WTC11 (cell line): ENCODE results near the gene PPP2R3C. TPM values are rescaled to one million over a fixed set of nuclear protein-coding genes. Genes with fewer than 3 reads are reported as not detected.

Experiments used
- ATAC-seq: fragments of 200-7000 bp; cut with Tn5 transposase; 2 replicates; pipeline ENCODE4 v1.10.0; 2021; ENCODE audit warnings: mild to moderate bottlenecking, moderate library complexity
- CTCF ChIA-PET: fragments of 300-600 bp; sonication (Branson Sonifier 250); formaldehyde crosslinking; loops from one replicate; lab custom pipeline; 2021; ENCODE audit warnings: antibody characterized with exemption; lab: Charles Lee
- POLR2A ChIA-PET: fragments of 350-600 bp; sonication (Branson Sonifier 250); formaldehyde crosslinking; loops from one replicate; lab custom pipeline; 2021; ENCODE audit warnings: antibody characterized with exemption; lab: Charles Lee
- DNase-seq: peaks from one replicate; pipeline ENCODE4 v3.0.0; 2021; ENCODE audit warnings: low spot score
- H3K27ac Mint-ChIP-seq: 2 replicates; pipeline ENCODE4 v1.8.0; 2021; ENCODE audit warnings: mixed read lengths
- H3K27me3 Mint-ChIP-seq: 2 replicates; pipeline ENCODE4 v1.8.0; 2021; ENCODE audit warnings: low read depth, mild to moderate bottlenecking, moderate library complexity, mixed read lengths
- H3K36me3 Mint-ChIP-seq: 2 replicates; pipeline ENCODE4 v1.8.0; 2021; ENCODE audit warnings: mixed read lengths
- H3K4me1 Mint-ChIP-seq: 2 replicates; pipeline ENCODE4 v1.8.0; 2022; ENCODE audit warnings: mixed read lengths
- H3K4me3 Mint-ChIP-seq: 2 replicates; pipeline ENCODE4 v1.8.0; 2021; ENCODE audit warnings: mild to moderate bottlenecking, moderate library complexity, mixed read lengths
- H3K9me3 Mint-ChIP-seq: 2 replicates; pipeline ENCODE4 v1.8.0; 2021; ENCODE audit warnings: mixed read lengths
- CDX4 ChIP-seq: fragments of 250-450 bp; sonication (Bioruptor Pico); IDR thresholded peaks from 2 replicates; pipeline ENCODE4 v1.9.0; 2021; ENCODE audit warnings: moderate library complexity, mild to moderate bottlenecking, inconsistent platforms, borderline replicate concordance
- EMX1 ChIP-seq: fragments of 250-450 bp; sonication (Bioruptor Pico); IDR thresholded peaks from 2 replicates; pipeline ENCODE4 v1.8.0; 2021; ENCODE audit warnings: mild to moderate bottlenecking
- GABPB1 ChIP-seq: sonication (generic); formaldehyde crosslinking; IDR thresholded peaks from 2 replicates; pipeline ENCODE4 v1.8.1; 2023; ENCODE audit warnings: mild to moderate bottlenecking, missing genetic modification reagents
- HMGXB4 ChIP-seq: sonication (generic); formaldehyde crosslinking; IDR thresholded peaks from 2 replicates; pipeline ENCODE4 v1.8.1; 2023; ENCODE audit warnings: mild to moderate bottlenecking, moderate library complexity, missing genetic modification reagents
- JUN ChIP-seq: sonication (generic); formaldehyde crosslinking; IDR thresholded peaks from 2 replicates; pipeline ENCODE4 v1.8.0; 2023; ENCODE audit warnings: mild to moderate bottlenecking, missing genetic modification reagents
- KAT7 ChIP-seq: sonication (generic); formaldehyde crosslinking; IDR thresholded peaks from 2 replicates; pipeline ENCODE4 v1.8.1; 2023; ENCODE audit warnings: missing genetic modification reagents, mild to moderate bottlenecking, borderline replicate concordance
- PRDM15 ChIP-seq: sonication (generic); formaldehyde crosslinking; IDR thresholded peaks from 2 replicates; pipeline ENCODE4 v1.8.0; 2022; ENCODE audit warnings: missing genetic modification reagents
- SMAD3 ChIP-seq: sonication (generic); formaldehyde crosslinking; IDR thresholded peaks from 2 replicates; pipeline ENCODE4 v1.8.0; 2022; ENCODE audit warnings: missing genetic modification reagents, mild to moderate bottlenecking, borderline replicate concordance
- STAT6 ChIP-seq: sonication (generic); formaldehyde crosslinking; conservative IDR thresholded peaks from 2 replicates; pipeline ENCODE4 v1.8.1; 2023; ENCODE audit warnings: mild to moderate bottlenecking, low read depth, missing genetic modification reagents, moderate library complexity
- ZBTB21 ChIP-seq: sonication (generic); formaldehyde crosslinking; IDR thresholded peaks from 2 replicates; pipeline ENCODE4 v1.8.1; 2023; ENCODE audit warnings: mild to moderate bottlenecking, missing genetic modification reagents, borderline replicate concordance
- ZNF263 ChIP-seq: sonication (generic); formaldehyde crosslinking; IDR thresholded peaks from 2 replicates; pipeline ENCODE4 v1.8.1; 2022; ENCODE audit warnings: low read depth, mild to moderate bottlenecking, moderate library complexity, missing genetic modification reagents
- ZNF281 ChIP-seq: sonication (generic); formaldehyde crosslinking; IDR thresholded peaks from 2 replicates; pipeline ENCODE4 v1.8.0; 2023; ENCODE audit warnings: mild to moderate bottlenecking, missing genetic modification reagents
- ZNF512 ChIP-seq: sonication (generic); formaldehyde crosslinking; IDR thresholded peaks from 2 replicates; pipeline ENCODE4 v1.8.1; 2022; ENCODE audit warnings: missing genetic modification reagents, borderline replicate concordance
- total RNA-seq: library from RNA; stranded (reverse); gene quantifications from 3 replicates; pipeline ENCODE4 v1.2.3, GENCODE V29; 2021
- TF ChIP-seq, protein P1 (sequence below): sonication (generic); formaldehyde crosslinking; IDR thresholded peaks from 2 replicates; pipeline ENCODE4 v1.8.1; 2023; ENCODE audit warnings: mild to moderate bottlenecking, missing genetic modification reagents, moderate library complexity

PPP2R3C gene
- total RNA-seq, 1 experiment from 2014 or later, result 31.6 TPM

DNA sequence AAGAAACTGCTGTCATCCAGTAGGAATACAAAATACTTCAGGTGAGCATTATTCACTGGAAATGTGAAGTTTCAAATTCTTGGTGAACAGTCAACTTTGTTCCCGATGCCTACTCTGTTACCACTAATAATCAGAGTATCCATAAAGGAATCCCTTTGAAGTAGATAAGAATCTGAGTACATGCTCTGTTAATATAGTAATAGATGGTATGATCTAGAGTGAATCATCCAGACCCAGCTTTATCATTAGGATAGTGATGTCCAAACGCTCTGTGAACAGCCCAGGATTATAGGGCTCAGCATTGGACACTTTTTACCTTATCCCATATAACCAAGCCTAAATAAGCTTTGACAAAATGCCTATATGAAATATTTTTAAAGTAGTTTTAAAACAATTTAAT, 33.3 kb downstream of the PPP2R3C start (continued):
- no peak for TF ChIP-seq ZNF512

DNA sequence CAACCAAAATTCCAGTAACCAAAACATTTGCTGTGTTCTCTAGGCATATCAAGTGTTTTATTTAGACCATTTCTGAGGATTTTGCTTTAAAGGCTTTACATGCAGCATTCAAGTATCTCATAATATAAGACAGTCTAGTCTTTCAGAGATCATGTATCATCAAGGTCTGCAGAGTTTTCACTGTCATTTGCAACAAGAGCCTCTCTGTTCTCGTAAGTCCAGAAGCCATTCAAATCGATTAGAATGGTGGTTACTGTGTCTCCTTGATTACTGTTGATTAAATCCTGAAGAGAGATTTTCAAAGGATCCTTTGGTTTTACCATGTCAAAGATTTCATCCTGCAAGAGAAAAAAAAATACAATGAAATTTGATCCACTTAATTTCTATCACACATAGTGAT, 36.3 kb downstream of the PPP2R3C start:
- no peaks in the 10 kb centered on the region for H3K27me3 Mint-ChIP-seq
- no peak overlapping the region for H3K4me3 Mint-ChIP-seq
- H3K4me1 Mint-ChIP-seq, result no peaks in the 10 kb centered on the region
- ChIA-PET CTCF (no interaction called here), POLR2A (no interaction called here)
- DNase-seq, result no peak
- TF ChIP-seq PRDM15 (CRISPR knock-in tag), result no peak
- no peak for TF ChIP-seq ZNF263 (CRISPR knock-in tag)
- TF ChIP-seq GABPB1 (CRISPR knock-in tag), result no peak
- no peak for TF ChIP-seq ZNF281 (CRISPR knock-in tag)
- TF ChIP-seq EMX1, result no peak
- TF ChIP-seq SMAD3 (CRISPR knock-in tag), result no peak
- no peak for TF ChIP-seq ZBTB21 (CRISPR knock-in tag)
- TF ChIP-seq HMGXB4, result no peak
- TF ChIP-seq CDX4 (CRISPR knock-in tag), result no peak
- ATAC-seq, result no peak
- H3K36me3 Mint-ChIP-seq, result peaks cover 33% of the 10 kb centered on the region
- no peaks in the 10 kb centered on the region for H3K9me3 Mint-ChIP-seq
- H3K27ac Mint-ChIP-seq, result no peak overlapping the region

DNA sequence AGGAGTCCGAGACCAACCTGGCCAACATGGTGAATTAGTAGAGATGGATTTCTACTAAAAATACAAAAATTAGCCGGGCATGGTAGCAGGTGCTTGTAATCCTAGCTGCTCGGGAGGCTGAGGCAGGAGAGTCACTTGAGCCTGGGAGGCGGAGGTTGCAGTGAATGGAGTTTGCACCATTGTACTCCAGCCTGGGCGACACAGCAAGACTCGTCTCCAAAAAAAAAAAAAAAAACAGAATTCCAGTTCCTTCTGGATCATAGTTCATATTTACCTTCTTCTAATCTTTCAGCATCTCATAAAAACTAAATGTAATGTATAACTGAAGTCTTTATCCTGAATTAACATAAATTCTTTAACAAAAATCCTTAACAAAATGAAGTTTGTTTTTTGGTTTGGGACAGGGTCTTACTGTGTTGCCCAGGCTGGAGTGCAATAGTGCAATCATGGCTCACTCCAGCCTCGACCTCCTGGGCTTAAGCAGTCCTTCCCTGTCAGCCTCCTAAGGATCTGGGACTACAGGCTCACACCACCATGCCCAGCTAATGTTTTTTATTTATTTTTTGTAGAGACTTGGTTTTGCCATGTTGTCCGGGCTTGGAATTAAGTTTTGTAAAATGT, 38.1 kb downstream of the PPP2R3C start:
- H3K4me1 Mint-ChIP-seq, result no peaks in the 10 kb centered on the region
- H3K27ac Mint-ChIP-seq, result no peak overlapping the region
- no peak overlapping the region for H3K4me3 Mint-ChIP-seq
- ChIA-PET CTCF (interaction anchor here (0.7 kb wide), 1 partner anchor 553 kb away, joined by 3 read pairs; no protein-coding TSS in a partner anchor), POLR2A (no interaction called here)
- DNase-seq (no peak), ATAC-seq (no peak)
- peaks cover 33% of the 10 kb centered on the region for H3K36me3 Mint-ChIP-seq
- no peaks in the 10 kb centered on the region for H3K27me3 Mint-ChIP-seq
- no peaks in the 10 kb centered on the region for H3K9me3 Mint-ChIP-seq
- no peak for TF ChIP-seq ZBTB21 (CRISPR knock-in tag)
- TF ChIP-seq, protein P1, sequence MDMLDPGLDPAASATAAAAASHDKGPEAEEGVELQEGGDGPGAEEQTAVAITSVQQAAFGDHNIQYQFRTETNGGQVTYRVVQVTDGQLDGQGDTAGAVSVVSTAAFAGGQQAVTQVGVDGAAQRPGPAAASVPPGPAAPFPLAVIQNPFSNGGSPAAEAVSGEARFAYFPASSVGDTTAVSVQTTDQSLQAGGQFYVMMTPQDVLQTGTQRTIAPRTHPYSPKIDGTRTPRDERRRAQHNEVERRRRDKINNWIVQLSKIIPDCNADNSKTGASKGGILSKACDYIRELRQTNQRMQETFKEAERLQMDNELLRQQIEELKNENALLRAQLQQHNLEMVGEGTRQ (CRISPR knock-in tag), result no peak
- TF ChIP-seq KAT7 (CRISPR knock-in tag), result no peak
- TF ChIP-seq STAT6 (CRISPR knock-in tag), result no peak
- TF ChIP-seq ZNF281 (CRISPR knock-in tag), result no peak
- TF ChIP-seq JUN (CRISPR knock-in tag), result no peak
- TF ChIP-seq EMX1, result no peak
